HG03159 (cell line): ENCODE results near the gene GPR15.
A peak's percentile ranks its signal among the peaks of the same experiment; 100 is the strongest.
"Not testable (repeated sequence)": the region's sequence is repeated elsewhere in the genome, so short reads cannot be mapped to it uniquely, and the experiment has no call there.

ENCODE experiments used
- ATAC-seq: cut with Tn5 transposase; IDR thresholded peaks from one replicate; pipeline ENCODE4 v1.9.1; 2021; ENCODE audit warnings: mild to moderate bottlenecking, moderate library complexity; ENCODE audit not compliant: unreplicated experiment

Gene GPR15

GRCh38 chr3:98556164-98557130 lies 24.7 kb downstream of the GPR15 start:
- peak; percentile 80 for ATAC-seq

GRCh38 chr3:98557324-98558010 lies 25.7 kb downstream of the GPR15 start:
- ATAC-seq, result no peak

DNA sequence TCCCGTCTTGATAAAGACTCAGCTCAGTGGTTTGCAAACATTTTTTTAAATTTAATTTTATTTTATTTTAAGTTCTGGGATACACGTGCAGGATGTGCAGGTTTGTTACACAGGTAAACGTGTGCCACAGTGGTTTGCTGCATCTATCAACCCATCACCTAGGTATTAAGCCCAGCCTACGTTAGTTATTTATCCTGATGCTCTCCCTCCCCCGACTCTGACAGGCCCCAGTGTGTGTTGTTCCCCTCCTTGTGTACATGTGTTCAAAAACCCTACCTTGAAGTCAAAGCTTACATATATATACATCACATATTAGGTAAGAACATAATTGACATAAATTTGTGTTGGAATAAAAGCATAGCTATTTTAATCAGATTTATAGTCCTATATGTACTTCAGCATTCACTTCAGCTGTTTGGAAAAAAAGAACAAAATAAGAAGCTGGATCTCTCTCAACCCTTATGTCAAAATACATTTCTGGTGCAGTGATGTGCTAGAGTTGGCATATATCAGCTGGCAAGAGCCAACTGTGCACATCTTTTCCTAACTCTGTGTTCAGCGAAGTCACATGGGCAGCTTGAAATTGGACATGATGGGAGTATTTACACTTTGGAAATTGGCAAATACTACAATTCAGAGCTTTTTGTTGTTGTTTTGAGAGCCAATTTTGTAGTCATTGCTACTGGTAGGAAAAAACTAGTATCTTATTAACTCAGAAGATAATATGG lies 26.5 kb downstream of the GPR15 start:
- ATAC-seq, result no peak

DNA sequence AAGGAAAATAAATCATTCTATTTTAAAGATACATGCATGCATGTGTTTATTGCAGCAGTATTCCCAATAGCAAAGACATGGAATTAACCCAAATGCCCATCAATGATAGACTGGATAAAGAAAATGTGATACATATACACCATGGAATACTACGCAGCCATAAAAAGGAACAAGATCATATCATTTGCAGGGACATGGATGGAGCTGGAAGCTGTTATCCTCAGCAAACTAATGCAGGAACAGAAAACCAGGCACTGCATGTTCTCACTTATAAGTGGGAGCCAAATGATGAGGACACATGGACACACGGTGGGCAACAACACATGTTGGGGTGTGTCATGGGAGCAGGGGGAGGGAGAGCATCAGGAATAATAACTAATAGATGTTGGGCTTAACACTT lies 28.0 kb downstream of the GPR15 start:
- not testable (repeated sequence) for ATAC-seq

- no peak for ATAC-seq
These were observed 29.1 kb downstream of the GPR15 start for GRCh38 chr3:98560911-98561310.

DNA sequence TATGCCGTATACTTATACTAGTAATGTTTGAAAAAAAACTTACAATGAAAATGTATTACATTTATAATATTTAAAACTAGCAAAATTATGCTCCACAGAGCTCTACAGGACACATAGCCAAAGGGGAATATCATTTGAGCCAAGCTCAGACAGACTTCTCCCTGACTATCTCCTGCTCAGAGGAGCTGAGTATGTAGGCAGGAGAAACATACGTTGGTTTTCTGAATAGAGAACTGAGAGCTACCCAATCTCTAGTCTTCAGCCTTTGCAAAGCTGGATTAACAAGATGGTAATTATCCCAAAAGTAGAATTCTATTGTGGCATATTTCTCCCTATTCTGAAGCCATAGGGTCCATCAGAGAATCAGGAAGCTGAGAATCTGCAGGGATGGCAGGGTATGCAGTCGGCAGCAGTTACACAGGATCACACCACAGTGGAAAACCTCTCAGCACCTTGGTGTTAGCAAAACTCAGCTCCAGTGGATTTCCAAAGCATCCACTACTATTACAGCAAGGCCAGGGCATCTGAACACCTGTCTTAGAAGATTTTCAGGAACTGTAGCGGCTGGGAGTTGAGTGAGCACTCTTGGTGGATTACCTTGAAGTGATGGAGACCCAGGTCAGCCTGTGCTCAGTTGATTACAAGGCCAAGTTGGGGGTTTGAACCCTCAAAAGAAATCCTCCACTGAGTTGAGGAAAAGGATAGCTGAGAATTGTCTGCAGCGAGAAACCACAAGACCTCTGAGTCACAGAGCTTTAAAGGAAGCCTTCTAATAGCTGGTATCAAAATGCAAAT lies 30.1 kb downstream of the GPR15 start:
- ATAC-seq, result peak; percentile 12

- peak; percentile 62 for ATAC-seq
These were observed 32.0 kb downstream of the GPR15 start for GRCh38 chr3:98563661-98564281.

GRCh38 chr3:98564282-98565005 lies 32.7 kb downstream of the GPR15 start:
- peak; percentile 3 for ATAC-seq

DNA sequence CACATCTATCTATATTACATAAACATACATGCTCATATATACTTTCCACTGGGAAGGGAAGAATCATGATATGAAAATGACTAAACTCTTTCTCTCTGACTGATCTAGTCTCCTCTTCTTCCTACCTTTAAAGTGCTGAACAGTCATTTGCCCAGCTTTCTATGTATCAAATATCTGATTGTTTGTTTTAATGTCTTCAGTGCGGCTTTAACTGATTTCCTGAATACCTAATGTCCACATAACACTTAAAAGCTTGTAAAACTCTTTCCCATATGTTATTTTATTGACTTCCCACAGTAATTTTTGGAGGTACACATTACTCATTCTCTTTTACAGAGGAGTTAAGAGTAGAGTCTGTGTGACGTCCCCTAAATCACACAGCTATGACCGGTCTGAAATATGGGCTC lies 33.5 kb downstream of the GPR15 start:
- no peak for ATAC-seq

DNA sequence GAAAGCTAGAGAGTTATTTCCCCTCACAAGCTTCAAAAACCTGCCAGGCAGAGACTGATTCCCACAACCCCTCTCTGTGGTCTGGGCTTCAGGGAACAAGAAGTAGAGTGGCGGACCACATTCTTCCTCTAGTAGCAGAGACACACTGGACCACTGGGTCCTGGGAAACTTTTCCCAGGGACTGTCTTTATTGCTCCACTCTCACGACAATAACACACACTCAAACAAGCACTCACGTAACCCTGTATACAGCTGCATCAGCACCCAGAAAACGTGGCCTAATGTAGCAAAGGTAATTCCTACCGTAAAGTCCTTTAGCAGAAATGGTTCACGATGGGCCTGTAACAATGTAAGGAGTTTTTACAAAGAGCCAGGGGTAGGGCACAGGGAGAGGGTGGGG lies 34.1 kb downstream of the GPR15 start:
- ATAC-seq, result no peak

GRCh38 chr3:98567666-98568270 lies 36.0 kb downstream of the GPR15 start:
- peak; percentile 24 for ATAC-seq

DNA sequence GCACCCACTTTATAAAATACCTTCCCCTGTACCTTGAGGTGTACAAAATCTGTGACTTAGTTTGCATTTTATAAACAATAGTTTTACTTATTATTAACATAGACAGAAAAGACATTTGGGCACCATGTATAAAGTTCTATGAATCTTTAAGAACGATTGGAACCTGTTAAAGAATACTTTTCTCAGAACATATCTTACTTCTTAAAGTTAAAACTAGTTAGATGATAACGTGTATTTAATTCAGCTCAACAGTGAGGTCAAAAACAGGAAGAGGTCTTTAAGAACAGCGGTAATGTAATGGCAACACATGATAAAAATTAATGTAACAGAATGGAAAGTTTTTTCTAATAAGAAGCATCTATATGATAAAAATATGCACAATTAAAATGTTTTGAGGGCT lies 36.6 kb downstream of the GPR15 start:
- ATAC-seq, result no peak

DNA sequence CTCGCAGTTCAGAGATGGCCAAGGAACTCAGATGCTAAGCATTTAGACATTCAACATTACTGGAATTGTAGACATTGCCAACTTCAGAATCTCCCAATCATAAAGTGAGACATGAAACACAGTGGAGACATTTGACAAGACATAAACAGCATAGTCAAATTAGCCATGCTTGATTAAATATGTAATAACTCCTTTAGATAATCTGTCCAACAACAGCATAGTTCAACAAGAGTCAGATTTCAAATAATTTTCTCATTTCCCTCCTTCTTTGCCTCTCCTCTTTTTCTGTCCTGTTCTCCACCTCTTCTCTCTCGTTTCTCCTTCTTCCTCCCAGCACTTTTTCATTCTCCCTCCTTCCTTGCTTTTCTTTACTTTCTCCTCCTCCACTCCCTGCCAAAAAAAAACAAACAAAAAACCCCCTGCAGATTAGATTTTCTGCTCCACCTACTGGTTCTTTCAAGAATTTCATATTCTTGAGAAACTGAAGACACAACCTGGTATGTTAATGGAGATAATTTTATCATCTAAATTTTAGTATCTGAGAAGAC lies 41.5 kb downstream of the GPR15 start:
- peak; percentile 64 for ATAC-seq

GRCh38 chr3:98574132-98574531 lies 42.4 kb downstream of the GPR15 start:
- no peak for ATAC-seq

- no peak for ATAC-seq
These were observed 45.6 kb downstream of the GPR15 start for GRCh38 chr3:98577178-98577895.

DNA sequence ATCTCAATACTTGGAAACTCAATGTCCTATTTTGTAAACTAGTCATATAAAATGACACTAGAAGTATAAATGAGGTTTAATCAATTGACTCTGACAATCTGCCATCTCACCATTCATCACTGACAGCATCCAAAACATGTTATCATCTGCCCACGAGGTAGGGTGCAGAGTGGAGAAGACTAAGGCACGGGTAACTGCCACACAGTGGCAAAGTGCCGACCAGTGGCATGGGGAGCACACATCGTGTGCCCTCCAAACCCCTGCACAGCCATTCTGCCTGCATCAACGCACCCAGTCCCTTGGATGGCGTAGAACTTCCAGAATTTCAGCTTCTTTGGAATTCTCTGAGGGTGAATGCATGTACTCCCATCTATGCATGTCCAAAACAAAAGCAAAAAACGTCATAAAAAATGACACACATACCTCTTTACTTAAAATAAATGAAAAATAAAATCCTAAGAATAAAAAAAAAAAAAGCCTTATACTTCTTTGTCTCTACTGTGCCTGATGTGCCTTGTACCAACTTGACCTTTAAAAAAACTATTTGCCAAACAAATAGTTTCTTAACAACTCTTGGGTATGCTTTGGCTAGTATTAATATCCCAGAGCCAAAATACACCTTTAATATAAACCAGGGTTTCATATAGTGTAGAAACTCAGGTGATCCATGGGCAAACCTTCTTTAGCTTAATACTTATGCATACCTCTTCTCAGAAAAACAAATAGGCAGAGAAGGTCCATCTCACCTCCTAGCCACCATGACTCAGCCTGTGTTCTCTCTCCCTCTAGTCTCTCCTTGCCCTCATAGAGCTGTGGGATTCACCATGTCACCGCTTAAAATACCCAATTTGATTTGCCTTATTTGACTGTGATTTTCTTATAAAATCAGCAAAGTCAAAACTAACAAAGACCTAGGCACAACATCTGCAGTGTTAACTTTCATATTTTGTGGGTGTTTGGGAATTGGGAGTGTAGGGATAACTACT lies 48.9 kb downstream of the GPR15 start:
- no peak for ATAC-seq

DNA sequence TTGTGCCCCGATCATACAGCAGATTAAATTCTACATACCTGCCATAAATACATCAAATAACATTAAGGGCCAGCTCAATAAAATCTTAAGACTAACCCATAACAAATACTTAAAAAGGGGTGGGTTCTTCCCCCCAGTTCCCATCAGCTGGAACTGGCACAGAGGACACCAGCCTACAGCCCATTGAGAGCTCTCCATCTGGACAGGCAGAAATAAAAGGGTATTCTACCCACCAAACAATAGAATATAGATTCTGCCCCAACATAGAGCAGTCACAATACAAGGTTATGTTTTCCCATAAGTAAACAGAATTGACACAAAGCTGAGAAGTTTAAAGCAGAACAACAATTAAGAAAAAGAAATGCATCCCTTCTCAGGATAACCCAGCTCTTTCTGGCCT lies 49.7 kb downstream of the GPR15 start:
- no peak for ATAC-seq
